Thyroid gland (tissue), 4 donors: Measurements from ENCODE around the gene OPN4. TPM values are rescaled to one million over a fixed set of nuclear protein-coding genes. Genes with fewer than 3 reads are reported as not detected.

Experiments used
- DNase-seq, 2 donors: peaks; one replicate each; pipeline ENCODE4 v3.0.0-alpha.2; 2019
- H3K27ac ChIP-seq, 3 donors: fragments of 200-600 bp; sonication (generic); 1 replicate in 2 of 3; 2 replicates in 1 of 3; pipeline ENCODE4 v1.5.1; 2016 to 2019; ENCODE audit warnings: mild to moderate bottlenecking in 1 of 3, moderate library complexity in 1 of 3
- H3K27me3 ChIP-seq: fragments of 200-600 bp; sonication (generic); one replicate; pipeline ENCODE4 v1.5.1; 2019
- H3K36me3 ChIP-seq, 2 donors: fragments of 200-600 bp; sonication (generic); one replicate each; pipeline ENCODE4 v1.5.1; 2016 to 2019
- H3K4me1 ChIP-seq, 2 donors: fragments of 200-600 bp; sonication (generic); one replicate each; pipeline ENCODE4 v1.5.1; 2017 to 2019
- H3K4me3 ChIP-seq, 3 donors: fragments of 200-600 bp; sonication (generic); replicated peaks in 1 of 3; 1 replicate in 2 of 3; 2 replicates in 1 of 3; pipeline ENCODE4 v1.5.1; 2016; ENCODE audit warnings: mild to moderate bottlenecking in 1 of 3
- H3K9me3 ChIP-seq: fragments of 200-600 bp; sonication (generic); one replicate; pipeline ENCODE4 v1.5.1; 2017
- POLR2A ChIP-seq, 2 donors: fragments of 450-650 bp; IDR thresholded peaks; one replicate each; pipeline ENCODE4 v1.6.1; 2017; ENCODE audit warnings: antibody characterized with exemption in 2 of 2, mild to moderate bottlenecking in 2 of 2, moderate library complexity in 1 of 2
- WGBS, 2 donors: methylation state at CpG; one replicate each; pipeline ENCODE4 v1.1.5; 2017; 5-methylcytosine and 5-hydroxymethylcytosine counted together
- intact Hi-C: fragments of 100-400 bp; cut with DNase I; formaldehyde crosslinking; loops from one replicate; pipeline ENCODE4 v1.15.1; 2023
- total RNA-seq, 4 donors: library from RNA; depleted of rRNA; stranded (reverse); fragments of >200 nt; gene quantifications; one replicate each; pipeline ENCODE4 v1.2.3, GENCODE V29; 2016
- TF ChIP-seq, protein P1 (sequence below), 6 experiments: fragments of 200-600 bp in 3 of 6; fragments of 450-650 bp in 3 of 6; sonication (generic) in 3 of 6; IDR thresholded peaks; one replicate each; pipeline ENCODE4 v1.5.1; 2016 to 2019; ENCODE audit warnings: antibody characterized with exemption in 6 of 6, mild to moderate bottlenecking in 2 of 6, inconsistent platforms in 1 of 6, moderate library complexity in 1 of 6

The OPN4 gene
- total RNA-seq, 4 donors from 2014 or later, result 0.24 TPM; not detected in 3

DNA sequence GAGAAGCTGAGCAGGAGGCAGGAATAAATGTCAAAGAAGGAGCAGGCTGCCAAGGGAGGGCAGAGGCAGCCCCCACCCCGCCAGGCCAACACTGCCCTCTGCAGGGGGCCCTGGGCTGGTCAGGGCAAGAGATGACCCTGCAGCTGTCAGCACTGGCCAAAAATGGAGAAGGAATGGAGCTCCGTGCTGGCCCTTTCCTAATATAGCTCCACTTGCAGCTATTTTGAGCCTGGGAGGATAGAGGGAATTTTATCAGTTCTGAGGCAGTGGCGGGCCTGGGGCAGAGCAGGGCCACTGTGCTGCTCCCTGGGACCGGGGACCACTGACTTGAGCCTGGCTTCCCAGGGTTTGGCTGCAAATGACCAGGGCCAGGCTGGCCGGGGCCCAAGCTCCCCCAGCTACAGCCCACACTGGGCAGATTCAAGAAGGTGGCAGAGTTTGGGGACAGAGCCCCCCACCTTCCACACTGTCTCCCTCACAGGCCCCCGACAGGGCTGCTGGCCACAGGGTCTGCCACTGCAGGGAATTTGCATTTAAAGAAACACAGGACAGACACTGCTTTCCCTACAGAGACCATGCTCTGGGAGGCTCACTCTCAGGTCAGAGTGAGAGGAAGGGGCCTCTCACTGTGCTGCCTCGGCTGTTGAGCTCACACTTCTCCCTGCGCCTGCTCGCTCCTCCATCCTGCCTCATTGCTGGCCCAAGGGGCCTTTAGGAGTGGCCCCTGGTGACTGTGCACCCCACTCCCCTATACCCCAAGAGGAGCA is 30.2 kb downstream of the OPN4 start:
- no peaks in the 10 kb centered on the region for H3K27me3 ChIP-seq
- H3K4me1 ChIP-seq, result no peaks in the 10 kb centered on the region
- H3K27ac ChIP-seq, result no peak overlapping the region
- H3K36me3 ChIP-seq, result no peaks in the 10 kb centered on the region
- H3K4me3 ChIP-seq, result no peak overlapping the region
- no peaks in the 10 kb centered on the region for H3K9me3 ChIP-seq
- WGBS, 2 donors, result 55 to 66% methylated on average over 6 to 9 of the region's 9 CpGs
- intact Hi-C loops, result loop anchor here (5.0 kb wide), 1 partner anchor 213 kb away; no protein-coding TSS in a partner anchor
- DNase-seq, result no peak
- TF ChIP-seq, protein P1, sequence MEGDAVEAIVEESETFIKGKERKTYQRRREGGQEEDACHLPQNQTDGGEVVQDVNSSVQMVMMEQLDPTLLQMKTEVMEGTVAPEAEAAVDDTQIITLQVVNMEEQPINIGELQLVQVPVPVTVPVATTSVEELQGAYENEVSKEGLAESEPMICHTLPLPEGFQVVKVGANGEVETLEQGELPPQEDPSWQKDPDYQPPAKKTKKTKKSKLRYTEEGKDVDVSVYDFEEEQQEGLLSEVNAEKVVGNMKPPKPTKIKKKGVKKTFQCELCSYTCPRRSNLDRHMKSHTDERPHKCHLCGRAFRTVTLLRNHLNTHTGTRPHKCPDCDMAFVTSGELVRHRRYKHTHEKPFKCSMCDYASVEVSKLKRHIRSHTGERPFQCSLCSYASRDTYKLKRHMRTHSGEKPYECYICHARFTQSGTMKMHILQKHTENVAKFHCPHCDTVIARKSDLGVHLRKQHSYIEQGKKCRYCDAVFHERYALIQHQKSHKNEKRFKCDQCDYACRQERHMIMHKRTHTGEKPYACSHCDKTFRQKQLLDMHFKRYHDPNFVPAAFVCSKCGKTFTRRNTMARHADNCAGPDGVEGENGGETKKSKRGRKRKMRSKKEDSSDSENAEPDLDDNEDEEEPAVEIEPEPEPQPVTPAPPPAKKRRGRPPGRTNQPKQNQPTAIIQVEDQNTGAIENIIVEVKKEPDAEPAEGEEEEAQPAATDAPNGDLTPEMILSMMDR (IDR thresholded peaks at IDR 0.05), result peak in 2 of 6 experiments; percentile 4 to 15
- no peak for TF ChIP-seq POLR2A (IDR thresholded peaks at IDR 0.05)

DNA sequence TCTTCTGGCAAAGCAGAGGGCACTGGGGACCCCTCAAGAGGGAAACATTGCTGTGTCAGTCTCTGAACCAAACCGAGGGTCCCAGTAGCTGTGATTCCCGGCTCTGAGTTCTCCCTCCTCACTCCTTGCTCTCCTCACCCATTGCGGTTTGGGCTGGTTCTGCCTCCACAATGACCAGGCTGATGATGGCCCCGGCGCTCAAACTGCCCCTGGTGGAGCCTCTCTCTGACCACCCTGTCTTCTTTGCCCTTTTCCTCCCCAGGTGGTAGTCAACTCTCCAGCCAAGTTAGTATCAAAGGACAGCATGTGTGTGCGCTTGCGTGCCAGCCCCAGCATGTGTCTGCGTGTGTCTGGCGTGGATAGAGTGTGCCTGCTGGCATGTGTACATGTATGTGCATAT is 31.1 kb downstream of the OPN4 start:
- intact Hi-C loops, result loop anchor here (5.0 kb wide), 1 partner anchor 212 kb away; no protein-coding TSS in a partner anchor
- H3K36me3 ChIP-seq, result no peaks in the 10 kb centered on the region
- WGBS, 2 donors, result 90 to 93% methylated on average over 9 of the region's 9 CpGs
- no peak for TF ChIP-seq POLR2A (IDR thresholded peaks at IDR 0.05)
- TF ChIP-seq, protein P1 (IDR thresholded peaks at IDR 0.05), result no peak
- no peak overlapping the region for H3K27ac ChIP-seq
- H3K27me3 ChIP-seq, result no peaks in the 10 kb centered on the region
- H3K9me3 ChIP-seq, result no peaks in the 10 kb centered on the region
- no peak overlapping the region for H3K4me3 ChIP-seq
- H3K4me1 ChIP-seq, result no peaks in the 10 kb centered on the region
- DNase-seq, result no peak

DNA sequence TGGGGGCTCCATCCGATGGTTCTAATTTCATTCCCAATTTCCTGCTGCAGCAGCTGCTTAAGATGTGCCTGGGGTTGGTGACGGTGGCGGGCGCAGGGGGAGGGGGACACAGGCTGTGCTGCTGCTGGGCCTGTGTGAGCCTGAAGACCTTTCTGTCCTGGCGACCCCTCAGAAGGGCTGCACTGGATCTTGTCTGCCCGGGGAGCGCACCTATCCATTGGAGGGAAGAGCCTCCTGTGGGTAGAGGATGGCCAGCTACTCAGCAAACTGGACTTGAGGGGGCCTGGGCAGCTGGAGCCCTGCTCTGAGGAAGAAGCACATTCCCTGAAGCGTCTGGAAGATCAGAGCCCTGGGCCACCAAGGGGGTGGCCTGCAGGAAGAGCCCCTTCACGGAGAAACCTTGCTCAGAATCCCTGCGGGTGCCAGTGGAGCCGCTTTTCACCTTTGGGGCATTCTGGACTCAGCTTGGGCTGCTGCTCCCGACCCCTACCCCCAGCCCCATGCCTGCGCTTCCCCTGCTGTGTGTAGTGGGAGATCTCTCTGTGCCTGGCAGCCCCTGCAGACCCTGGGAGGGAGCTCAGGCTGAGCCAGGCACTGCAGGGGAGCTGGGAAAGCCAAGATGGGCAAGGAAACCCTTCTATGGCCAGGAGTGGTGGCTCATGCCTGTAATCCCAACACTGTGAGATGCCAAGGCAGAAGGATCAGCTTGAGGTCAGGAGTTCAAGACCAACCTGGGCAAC is 31.7 kb downstream of the OPN4 start:
- Histone ChIP-seq H3K27me3 (no peaks in the 10 kb centered on the region), H3K4me1 (no peaks in the 10 kb centered on the region), H3K9me3 (no peaks in the 10 kb centered on the region), H3K36me3 (no peaks in the 10 kb centered on the region), H3K27ac (no peak overlapping the region), H3K4me3 (no peak overlapping the region)
- WGBS, 2 donors, result 74 to 77% methylated on average over 7 to 13 of the region's 13 CpGs
- DNase-seq, result no peak
- intact Hi-C loops, result loop anchor here (5.0 kb wide), 1 partner anchor 211 kb away; no protein-coding TSS in a partner anchor
- no peak for TF ChIP-seq POLR2A (IDR thresholded peaks at IDR 0.05)
- TF ChIP-seq, protein P1 (IDR thresholded peaks at IDR 0.05), result no peak

DNA sequence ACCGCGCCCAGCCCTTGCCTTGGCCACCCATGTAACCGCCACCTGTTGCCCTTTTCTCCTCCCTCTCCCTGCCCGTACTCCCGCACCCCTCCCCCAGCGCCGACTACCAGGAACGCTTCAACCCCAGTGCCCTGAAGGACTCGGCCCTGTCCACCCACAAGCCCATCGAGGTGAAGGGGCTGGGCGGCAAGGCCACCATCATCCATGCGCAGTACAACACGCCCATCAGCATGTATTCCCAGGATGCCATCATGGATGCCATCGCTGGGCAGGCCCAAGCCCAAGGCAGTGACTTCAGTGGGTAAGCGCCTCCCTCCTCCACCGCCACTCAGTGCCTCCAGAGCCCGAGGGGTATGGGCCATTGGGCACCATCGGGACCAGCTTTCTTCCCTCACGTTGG is 32.6 kb downstream of the OPN4 start:
- no peak overlapping the region for H3K27ac ChIP-seq
- no peaks in the 10 kb centered on the region for H3K27me3 ChIP-seq
- 86 to 88% methylated on average over 16 to 19 of the region's 19 CpGs for WGBS, 2 donors
- no peak for DNase-seq
- no peak for TF ChIP-seq POLR2A (IDR thresholded peaks at IDR 0.05)
- TF ChIP-seq, protein P1 (IDR thresholded peaks at IDR 0.05), result no peak
- intact Hi-C loops, result loop anchor here (5.0 kb wide), 1 partner anchor 210 kb away; no protein-coding TSS in a partner anchor
- H3K36me3 ChIP-seq, result no peaks in the 10 kb centered on the region
- H3K9me3 ChIP-seq, result no peaks in the 10 kb centered on the region
- no peaks in the 10 kb centered on the region for H3K4me1 ChIP-seq
- no peak overlapping the region for H3K4me3 ChIP-seq
